PC-3 (cell line): ENCODE measurements around the gene MAP1LC3B. TPM values are rescaled to one million over a fixed set of nuclear protein-coding genes. Genes with fewer than 3 reads are reported as not detected.
"Not testable (repeated sequence)": the region's sequence is repeated elsewhere in the genome, so short reads cannot be mapped to it uniquely, and the experiment has no call there.

Source experiments
- ATAC-seq: fragments of 200-7000 bp; cut with Tn5 transposase; 2 replicates; pipeline ENCODE4 v1.9.1; 2020; ENCODE audit warnings: mild to moderate bottlenecking, moderate library complexity
- BruUV-seq: library from RNA; stranded (reverse); fragments of 400-500 nt; replicated peaks from 2 replicates; lab custom pipeline; 2021; lab: Mats Ljungman, UMichigan
- CTCF ChIA-PET: fragments of 300-600 bp; sonication (Branson Sonifier 250); formaldehyde crosslinking; loops from one replicate; lab custom pipeline; 2022; ENCODE audit warnings: antibody characterized with exemption; lab: Charles Lee
- POLR2A ChIA-PET: fragments of 300-600 bp; sonication (Branson Sonifier 250); formaldehyde crosslinking; loops from one replicate; lab custom pipeline; 2022; ENCODE audit warnings: antibody characterized with exemption; ENCODE audit not compliant: unreplicated experiment; lab: Charles Lee
- DNase-seq: peaks from one replicate; pipeline ENCODE4 v3.0.0-alpha.2; 2015
- H2AFZ ChIP-seq: fragments of 300-600 bp; sonication (generic); 2 replicates; pipeline ENCODE4 v1.6.0; 2016; ENCODE audit warnings: antibody characterized with exemption, low read length
- H3F3A ChIP-seq: fragments of 300-600 bp; sonication (generic); one replicate; pipeline ENCODE4 v1.6.0; 2017; ENCODE audit warnings: antibody characterized with exemption, low read length, control low read depth, mild to moderate bottlenecking; ENCODE audit not compliant: unreplicated experiment
- H3K27ac ChIP-seq: fragments of 300-600 bp; sonication (generic); 2 replicates; pipeline ENCODE4 v1.5.1; 2016; ENCODE audit warnings: mild to moderate bottlenecking, low read length
- H3K27me3 ChIP-seq: fragments of 300-600 bp; sonication (generic); 2 replicates; pipeline ENCODE4 v1.6.1; 2016; ENCODE audit warnings: low read length, mixed read lengths
- H3K36me3 ChIP-seq: fragments of 300-600 bp; sonication (generic); 2 replicates; pipeline ENCODE4 v1.6.1; 2016; ENCODE audit warnings: low read depth, mixed run types, low read length, mixed read lengths
- H3K4me1 ChIP-seq: fragments of 300-600 bp; sonication (generic); 2 replicates; pipeline ENCODE4 v1.5.1; 2016; ENCODE audit warnings: low read length; ENCODE audit not compliant: insufficient read depth
- H3K4me2 ChIP-seq: fragments of 300-600 bp; sonication (generic); 2 replicates; pipeline ENCODE4 v1.6.0; 2016; ENCODE audit warnings: low read length
- H3K4me3 ChIP-seq: fragments of 300-600 bp; sonication (generic); 2 replicates; pipeline ENCODE4 v1.5.1; 2016; ENCODE audit warnings: mild to moderate bottlenecking, low read length, mixed read lengths
- H3K79me2 ChIP-seq: fragments of 300-600 bp; sonication (generic); 2 replicates; pipeline ENCODE4 v1.6.1; 2017; ENCODE audit warnings: low read length, mixed read lengths
- H3K9ac ChIP-seq: fragments of 300-600 bp; sonication (generic); 2 replicates; pipeline ENCODE4 v1.6.0; 2016; ENCODE audit warnings: mild to moderate bottlenecking, low read length
- H3K9me2 ChIP-seq: fragments of 300-600 bp; sonication (generic); replicated peaks from 2 replicates; pipeline ENCODE4 v1.6.1; 2016; ENCODE audit warnings: mixed run types, low read length, mixed read lengths
- H3K9me3 ChIP-seq: fragments of 300-600 bp; sonication (generic); 2 replicates; pipeline ENCODE4 v1.6.1; 2016; ENCODE audit warnings: low read length, mixed read lengths
- H4K20me1 ChIP-seq: fragments of 300-600 bp; sonication (generic); 2 replicates; pipeline ENCODE4 v1.6.1; 2016; ENCODE audit warnings: low read length, mixed read lengths
- EZH2 ChIP-seq: fragments of 300-600 bp; sonication (generic); IDR thresholded peaks from one replicate; pipeline ENCODE4 v1.6.1; 2017; ENCODE audit warnings: antibody characterized with exemption, mild to moderate bottlenecking, low read length; ENCODE audit not compliant: unreplicated experiment
- EZH2phosphoT487 ChIP-seq: fragments of 300-600 bp; sonication (generic); IDR thresholded peaks from 2 replicates; pipeline ENCODE4 v1.6.1; 2018; ENCODE audit warnings: mild to moderate bottlenecking, antibody characterized with exemption, low read length, borderline replicate concordance
- intact Hi-C: fragments of 100-400 bp; cut with micrococcal nuclease; formaldehyde crosslinking; loops from 2 replicates; pipeline ENCODE4 v1.9.0; 2023
- total RNA-seq: library from RNA; depleted of rRNA; stranded (reverse); fragments of >200 nt; gene quantifications from 2 replicates; pipeline ENCODE4 v1.2.3, GENCODE V29; 2014
- TF ChIP-seq, protein P1 (sequence below): fragments of 300-600 bp; sonication (generic); conservative IDR thresholded peaks from 2 replicates; pipeline ENCODE4 v1.5.1; 2017; ENCODE audit warnings: antibody characterized with exemption, low read depth, mild to moderate bottlenecking, low read length

MAP1LC3B gene
- total RNA-seq, 1 experiment from 2014 or later, result 11.9 TPM

GRCh38 chr16:87383505-87384161, 8.5 kb upstream of the MAP1LC3B start, which contains the start of gene FBXO31:
Gene FBXO31, minus strand, starts transcription at chr16:87383776. Its CDS starts 32 bp downstream, at chr16:87383744.
- Histone ChIP-seq H3K9ac (peak within 1 kb of the TSS; percentile 76), H4K20me1 (peaks cover 19% of the 10 kb centered on the region; the same call in 1 of the 2 replicates), H3K4me3 (peak within 1 kb of the TSS; percentile 81), H3K4me1 (peaks cover 20% of the 10 kb centered on the region), H3F3A (no peaks in the 10 kb centered on the region), H3K36me3 (no peaks in the 10 kb centered on the region), H3K79me2 (peaks cover 44% of the 10 kb centered on the region), H3K4me2 (peak within 1 kb of the TSS; percentile 73), H3K27ac (no peak within 1 kb of the TSS), H3K9me2 (no peaks in the 10 kb centered on the region), H3K9me3 (no peaks in the 10 kb centered on the region), H2AFZ (peak within 1 kb of the TSS; percentile 61; the same call in 1 of the 2 replicates), H3K27me3 (no peaks in the 10 kb centered on the region)
- ChIA-PET POLR2A (interaction anchor here (0.6 to 0.7 kb wide), 2 partner anchors 52 to 82 kb away, joined by 3 to 4 read pairs; no protein-coding TSS in a partner anchor), CTCF (no interaction called here)
- ATAC-seq, result peak; percentile 64
- intact Hi-C loops, result no loop called here
- peak; percentile 64 for DNase-seq
- TF ChIP-seq, protein P1, sequence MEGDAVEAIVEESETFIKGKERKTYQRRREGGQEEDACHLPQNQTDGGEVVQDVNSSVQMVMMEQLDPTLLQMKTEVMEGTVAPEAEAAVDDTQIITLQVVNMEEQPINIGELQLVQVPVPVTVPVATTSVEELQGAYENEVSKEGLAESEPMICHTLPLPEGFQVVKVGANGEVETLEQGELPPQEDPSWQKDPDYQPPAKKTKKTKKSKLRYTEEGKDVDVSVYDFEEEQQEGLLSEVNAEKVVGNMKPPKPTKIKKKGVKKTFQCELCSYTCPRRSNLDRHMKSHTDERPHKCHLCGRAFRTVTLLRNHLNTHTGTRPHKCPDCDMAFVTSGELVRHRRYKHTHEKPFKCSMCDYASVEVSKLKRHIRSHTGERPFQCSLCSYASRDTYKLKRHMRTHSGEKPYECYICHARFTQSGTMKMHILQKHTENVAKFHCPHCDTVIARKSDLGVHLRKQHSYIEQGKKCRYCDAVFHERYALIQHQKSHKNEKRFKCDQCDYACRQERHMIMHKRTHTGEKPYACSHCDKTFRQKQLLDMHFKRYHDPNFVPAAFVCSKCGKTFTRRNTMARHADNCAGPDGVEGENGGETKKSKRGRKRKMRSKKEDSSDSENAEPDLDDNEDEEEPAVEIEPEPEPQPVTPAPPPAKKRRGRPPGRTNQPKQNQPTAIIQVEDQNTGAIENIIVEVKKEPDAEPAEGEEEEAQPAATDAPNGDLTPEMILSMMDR, result no peak
- no peak for TF ChIP-seq EZH2
- TF ChIP-seq EZH2phosphoT487, result no peak
- BruUV-seq, result no TSS peak

- ChIA-PET POLR2A (interaction anchor here (0.6 kb wide), 1 partner anchor 81 kb away, joined by 3 read pairs; no protein-coding TSS in a partner anchor), CTCF (no interaction called here)
- TF ChIP-seq EZH2phosphoT487 (no peak), EZH2 (no peak)
- TF ChIP-seq, protein P1, result no peak
- no TSS peak for BruUV-seq
- no peaks in the 10 kb centered on the region for H3F3A ChIP-seq
- DNase-seq, result no peak
- intact Hi-C loops, result no loop called here
- peak overlapping the region; percentile 81 for H3K4me3 ChIP-seq
- peak overlapping the region; percentile 63 for H3K4me2 ChIP-seq
- H3K27ac ChIP-seq, result no peak overlapping the region
- H4K20me1 ChIP-seq, result peaks cover 19% of the 10 kb centered on the region; the same call in 1 of the 2 replicates
- no peaks in the 10 kb centered on the region for H3K27me3 ChIP-seq
- H2AFZ ChIP-seq, result peak overlapping the region; percentile 61; the same call in 1 of the 2 replicates
- H3K79me2 ChIP-seq, result peaks cover 38% of the 10 kb centered on the region
- no peaks in the 10 kb centered on the region for H3K9me2 ChIP-seq
- H3K4me1 ChIP-seq, result peaks cover 26% of the 10 kb centered on the region
- no peaks in the 10 kb centered on the region for H3K36me3 ChIP-seq
- no peaks in the 10 kb centered on the region for H3K9me3 ChIP-seq
- no peak overlapping the region for H3K9ac ChIP-seq
- no peak for ATAC-seq
Measured at GRCh38 chr16:87384162-87384874, 7.8 kb upstream of the MAP1LC3B start.

GRCh38 chr16:87384875-87385167, 7.3 kb upstream of the MAP1LC3B start:
- H3K9ac ChIP-seq, H2AFZ ChIP-seq, H3K4me2 ChIP-seq, intact Hi-C loops, H3K27me3 ChIP-seq, H3K36me3 ChIP-seq, CTCF ChIA-PET, H3K9me3 ChIP-seq, H3K4me3 ChIP-seq, BruUV-seq, H3F3A ChIP-seq, H3K9me2 ChIP-seq, POLR2A ChIA-PET, H3K27ac ChIP-seq, DNase-seq, ATAC-seq: not testable (repeated sequence)
- H3K4me1 ChIP-seq, result peaks cover 27% of the 10 kb centered on the region
- H4K20me1 ChIP-seq, result peaks cover 19% of the 10 kb centered on the region; the same call in 1 of the 2 replicates
- H3K79me2 ChIP-seq, result peaks cover 33% of the 10 kb centered on the region
